D721Med (cell line): Measurements from ENCODE around the gene FBXO47.
"Not testable (repeated sequence)": the region's sequence is repeated elsewhere in the genome, so short reads cannot be mapped to it uniquely, and the experiment has no call there.

Source experiments
- DNase-seq: peaks from one replicate; pipeline ENCODE4 v3.0.0; 2011; ENCODE audit warnings: low spot score; ENCODE audit not compliant: insufficient read length
- FAIRE-seq: peaks from 2 replicates; lab custom pipeline; 2011; peaks lifted over from hg19 to GRCh38; lab: Jason Lieb, UNC
- CTCF ChIP-seq: IDR thresholded peaks from 2 replicates; pipeline ENCODE4 v1.5.1; 2012; ENCODE audit warnings: mild to moderate bottlenecking, control low read depth; ENCODE audit not compliant: insufficient read depth; ENCODE audit errors: missing control alignments

The FBXO47 gene

GRCh38 chr17:38978180-38978579 lies 11.0 kb upstream of the FBXO47 start:
- FAIRE-seq, result no peak
- no peak for DNase-seq
- TF ChIP-seq CTCF, result no peak

- DNase-seq, result not testable (repeated sequence)
These were observed 9.0 kb upstream of the FBXO47 start for GRCh38 chr17:38976187-38976551.

GRCh38 chr17:38970804-38971203 lies 3.6 kb upstream of the FBXO47 start:
- DNase-seq (no peak), FAIRE-seq (no peak)
- TF ChIP-seq CTCF, result no peak

More at GRCh38 chr17:38976187-38976551, 9.0 kb upstream of the FBXO47 start:
- FAIRE-seq, result not testable (repeated sequence)

- DNase-seq (no peak), FAIRE-seq (no peak)
- peak; percentile 1 for TF ChIP-seq CTCF
These were observed 2.9 kb upstream of the FBXO47 start for GRCh38 chr17:38970128-38970527.

GRCh38 chr17:38969281-38969680 lies 2.1 kb upstream of the FBXO47 start:
- no peak for DNase-seq
- TF ChIP-seq CTCF, result no peak
- FAIRE-seq, result no peak

GRCh38 chr17:38961413-38961812 lies 5.8 kb downstream of the FBXO47 start:
- FAIRE-seq, result no peak
- TF ChIP-seq CTCF, result no peak
- DNase-seq, result no peak

- TF ChIP-seq CTCF, result no peak
- DNase-seq (no peak), FAIRE-seq (no peak)
These were observed 6.8 kb downstream of the FBXO47 start for GRCh38 chr17:38960402-38960801.

- TF ChIP-seq CTCF, result no peak
- FAIRE-seq, result no peak
These were observed 7.7 kb downstream of the FBXO47 start for GRCh38 chr17:38959508-38959907.

More at GRCh38 chr17:38959508-38959907, 7.7 kb downstream of the FBXO47 start:
- no peak for DNase-seq
